ENCODE measurements around the gene CHRNB1.

GRCh38 chr17:7436556-7437368, 8.1 kb upstream of the CHRNB1 start:
- TF ChIP-seq CTCF (IDR thresholded peaks at IDR 0.05; ENCODE audit: insufficient read depth, low read depth, low read length) (peak; percentile 39), EZH2 (IDR thresholded peaks at IDR 0.05; ENCODE audit: insufficient read depth, low read length) (no peak)
